Stimulated activated CD8-positive, alpha-beta memory T cell treated with anti-CD3 and anti-CD28 coated beads, Interleukin-7, amount 100 ng/mL, for 24 hours (primary cell): ENCODE data around the gene PRM2.

Experiments used
- DNase-seq: peaks from one replicate; pipeline ENCODE4 v3.0.0-alpha.2; 2020; ENCODE audit warnings: low read depth

PRM2 gene

DNA sequence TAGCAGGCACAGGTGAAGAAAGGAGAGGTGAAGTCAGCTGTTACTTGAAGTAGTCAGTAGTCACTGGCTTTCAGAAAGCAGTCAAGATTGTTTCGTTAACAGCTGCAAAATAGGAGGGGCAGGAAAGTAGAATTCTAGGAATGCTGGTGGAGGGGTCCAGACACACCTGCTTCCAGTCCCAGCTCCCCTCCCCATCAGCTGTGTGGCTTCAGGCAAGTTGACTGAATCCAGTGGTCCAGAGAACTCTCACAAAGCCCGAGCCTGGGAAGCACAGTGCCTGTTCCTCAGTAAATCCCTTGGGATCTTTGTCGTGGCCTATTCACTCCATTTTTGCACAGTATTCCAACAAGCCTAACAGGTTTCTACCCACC lies 15.7 kb downstream of the PRM2 start:
- DNase-seq, result no peak

DNA sequence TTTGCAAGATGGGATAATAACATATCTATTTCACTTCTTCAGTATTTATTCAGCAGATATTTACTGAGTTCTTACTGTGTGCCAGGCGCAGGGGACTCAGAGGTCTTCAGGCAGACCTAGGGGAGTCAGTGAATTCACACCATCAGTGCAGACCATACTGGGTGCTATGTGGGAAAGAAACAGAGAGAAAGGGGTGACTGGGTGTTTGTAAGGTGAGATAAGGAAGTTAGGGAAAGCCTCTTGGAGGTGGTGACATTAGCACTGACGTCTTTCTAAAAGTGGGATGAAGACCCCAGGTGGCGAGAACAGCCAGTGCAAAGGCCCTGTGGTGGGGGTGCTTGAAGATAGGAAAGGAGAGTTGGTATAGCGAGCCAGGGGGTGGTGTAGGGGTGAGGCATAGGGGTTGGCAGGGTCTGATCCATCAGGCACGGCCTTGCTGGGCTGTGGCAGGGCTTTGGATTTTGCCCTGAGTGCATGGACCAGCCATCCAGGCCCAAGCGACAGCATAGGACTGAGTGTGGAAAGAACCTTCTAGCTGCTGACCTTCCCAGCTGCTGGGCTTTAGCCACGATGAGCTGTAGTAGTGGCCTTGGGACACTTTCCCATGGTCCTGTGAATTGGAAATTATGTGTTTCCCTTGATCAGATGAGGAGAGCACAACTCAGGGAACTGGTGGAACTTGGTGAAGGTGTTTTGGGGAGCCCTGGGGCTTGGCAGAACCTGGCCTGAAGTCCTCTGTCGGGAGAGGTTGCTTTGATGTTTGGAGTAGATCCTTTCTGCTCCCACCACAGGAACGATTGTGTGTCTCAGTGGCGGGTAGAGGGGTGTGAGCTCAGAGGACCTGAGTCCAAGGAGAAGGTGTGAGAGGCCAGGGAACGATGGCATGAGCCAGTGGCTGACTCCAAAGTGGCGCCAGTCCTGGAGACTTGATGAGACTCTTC lies 16.4 kb downstream of the PRM2 start:
- no peak for DNase-seq

DNA sequence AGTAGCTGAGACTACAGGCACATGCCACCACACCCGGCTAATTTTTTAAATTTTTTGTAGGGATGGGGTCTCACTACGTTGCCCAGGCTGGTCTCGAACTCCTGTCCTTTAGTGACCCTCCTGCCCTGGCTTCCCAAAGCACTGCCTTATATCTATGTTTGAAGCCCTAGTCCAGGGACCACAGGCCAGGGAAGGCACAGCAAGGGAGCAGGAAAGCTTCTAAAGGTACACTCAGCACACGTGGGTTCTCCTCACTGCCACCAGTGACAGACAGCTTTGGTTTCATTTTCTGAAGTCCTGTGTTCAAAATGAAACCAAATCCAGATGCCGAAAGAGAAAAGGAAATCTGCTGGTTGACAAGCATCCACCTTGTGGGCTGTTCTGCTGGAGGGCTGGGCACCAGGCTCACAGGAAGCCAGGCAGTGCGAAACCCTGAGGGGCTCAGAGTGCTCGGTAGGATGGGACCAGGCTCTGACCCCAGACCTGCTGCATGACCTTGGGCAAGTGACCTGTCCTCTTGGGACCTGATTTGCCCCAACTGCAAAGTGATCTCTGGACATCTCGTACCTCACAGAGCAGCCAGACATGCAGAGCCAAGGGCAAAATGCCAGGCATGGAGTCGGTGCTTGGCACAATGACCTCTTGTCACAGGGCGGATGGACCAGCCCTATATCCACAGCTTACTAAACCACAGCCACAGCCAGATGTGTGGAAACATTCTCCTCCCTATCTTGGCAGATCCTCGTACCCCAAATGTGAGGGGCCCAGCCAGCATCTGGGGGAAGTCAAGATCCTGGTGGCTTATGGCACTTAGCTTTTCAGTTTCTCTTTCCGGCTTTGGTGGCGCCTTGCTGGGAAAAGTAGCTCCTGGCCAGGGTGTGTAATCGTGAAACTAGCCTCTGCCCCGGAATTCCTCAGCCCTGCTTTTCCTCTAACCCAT lies 17.5 kb downstream of the PRM2 start:
- DNase-seq, result no peak

DNA sequence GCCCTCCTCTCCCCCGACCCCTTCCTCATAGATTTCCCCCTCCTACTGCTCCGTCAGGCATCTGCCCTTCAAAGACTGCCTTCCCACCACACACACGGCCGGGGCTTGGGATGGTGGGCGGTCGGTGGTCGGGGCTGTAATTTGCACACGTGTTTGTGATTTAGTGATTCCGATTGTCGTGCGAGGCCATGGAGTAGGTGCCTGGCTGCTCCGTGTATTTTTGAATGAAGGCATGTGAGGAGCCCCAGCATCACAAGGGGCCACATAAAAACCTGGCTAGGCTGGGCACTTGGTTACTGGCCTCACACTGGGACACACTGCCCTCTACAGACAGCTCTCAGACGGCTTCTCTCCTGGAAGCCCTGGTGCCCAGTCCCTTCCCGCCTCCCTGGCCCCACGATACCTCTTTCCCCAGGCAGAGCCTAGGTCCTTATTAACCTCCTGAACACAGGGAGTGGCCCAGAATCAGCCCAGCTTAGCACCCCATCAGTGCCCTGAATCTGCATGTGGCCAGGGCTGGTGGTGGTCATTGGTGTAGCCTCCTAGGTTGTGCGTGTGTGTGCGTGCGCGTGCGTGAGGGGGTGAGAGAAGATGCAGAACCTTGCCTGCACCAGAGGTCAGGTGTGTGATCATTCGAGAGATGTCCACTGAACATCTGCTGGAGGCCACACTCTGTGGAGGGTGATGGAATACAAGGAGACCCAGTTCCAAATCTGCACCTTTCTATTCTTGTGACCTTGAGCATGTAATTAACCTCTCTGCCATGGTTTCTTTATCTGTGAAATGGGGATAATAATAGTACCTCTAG lies 18.9 kb downstream of the PRM2 start:
- no peak for DNase-seq

DNA sequence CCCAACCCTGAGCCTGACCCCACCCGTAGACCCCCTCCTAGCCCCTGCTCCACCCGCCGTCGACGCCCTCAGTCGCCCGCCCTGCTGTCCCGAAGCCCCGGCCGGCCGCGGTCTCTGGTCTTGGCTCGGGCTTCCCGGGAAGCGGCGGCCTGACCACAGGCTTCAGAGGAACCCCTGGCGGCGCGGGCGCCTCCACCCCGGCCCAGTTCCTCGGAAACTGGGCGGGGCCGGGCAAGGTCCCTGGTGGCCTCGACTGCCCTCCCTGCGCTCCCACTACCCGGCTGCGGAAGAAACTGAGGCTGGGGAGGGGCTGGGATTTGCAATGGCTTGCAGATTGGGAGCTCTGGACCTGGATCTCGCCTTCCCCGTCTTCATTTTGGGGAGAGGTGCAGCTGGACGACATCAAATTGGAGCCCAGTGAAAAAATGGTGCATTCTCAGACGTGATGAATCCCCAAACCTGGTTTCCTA lies 19.6 kb downstream of the PRM2 start:
- DNase-seq, result no peak

DNA sequence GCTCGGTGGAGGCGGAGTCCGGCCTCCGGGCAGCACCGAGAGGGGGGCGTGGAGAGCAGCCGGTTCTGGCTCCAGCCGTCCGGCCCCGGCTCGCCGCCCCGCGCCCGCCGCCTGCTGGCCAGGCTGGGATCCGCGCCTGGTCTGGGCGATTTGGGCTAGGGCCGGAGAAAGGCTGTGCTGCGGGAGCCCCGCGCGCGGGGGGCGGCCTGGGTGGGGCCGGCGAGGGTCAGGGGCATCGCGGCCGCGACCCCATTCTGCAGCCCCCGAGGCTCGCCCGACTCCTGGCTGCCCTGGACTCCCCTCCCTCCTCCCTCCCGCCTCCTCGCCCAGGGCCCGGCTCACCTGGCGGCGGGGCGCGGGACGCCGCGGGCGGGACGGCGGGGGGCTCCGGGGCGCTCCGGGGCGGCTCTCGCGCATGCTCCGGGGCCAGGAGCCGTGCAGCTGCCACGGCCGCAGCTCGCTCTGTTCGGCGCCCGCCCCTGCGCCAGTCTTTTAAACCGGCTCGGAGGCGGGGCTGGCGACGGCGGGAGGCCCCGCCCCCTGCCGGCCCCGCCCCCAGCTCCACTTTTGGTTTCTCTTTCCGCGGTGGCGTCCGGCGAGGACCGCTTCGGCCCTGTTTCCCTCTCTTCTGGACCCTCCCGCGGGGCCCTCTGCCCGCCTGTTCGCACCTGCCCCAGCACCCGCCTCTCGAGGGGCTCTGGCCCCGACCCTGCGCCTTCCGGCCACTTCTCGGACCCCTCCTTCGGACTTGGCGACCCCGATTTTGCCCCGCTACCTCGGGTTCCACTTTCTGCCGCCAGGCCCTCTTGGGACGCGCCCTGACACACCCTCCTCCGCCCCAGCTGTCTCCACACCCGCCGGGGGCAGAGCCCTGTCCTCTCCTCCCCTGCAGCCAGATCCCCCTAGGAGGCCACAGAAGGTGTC lies 20.3 kb downstream of the PRM2 start, which contains the start of gene SOCS1:
TSS of gene SOCS1 (minus strand) at position 468 of the 924 bp plus-strand sequence. CDS start 726 bp downstream, outside the sequence.
- peak; percentile 66 for DNase-seq

DNA sequence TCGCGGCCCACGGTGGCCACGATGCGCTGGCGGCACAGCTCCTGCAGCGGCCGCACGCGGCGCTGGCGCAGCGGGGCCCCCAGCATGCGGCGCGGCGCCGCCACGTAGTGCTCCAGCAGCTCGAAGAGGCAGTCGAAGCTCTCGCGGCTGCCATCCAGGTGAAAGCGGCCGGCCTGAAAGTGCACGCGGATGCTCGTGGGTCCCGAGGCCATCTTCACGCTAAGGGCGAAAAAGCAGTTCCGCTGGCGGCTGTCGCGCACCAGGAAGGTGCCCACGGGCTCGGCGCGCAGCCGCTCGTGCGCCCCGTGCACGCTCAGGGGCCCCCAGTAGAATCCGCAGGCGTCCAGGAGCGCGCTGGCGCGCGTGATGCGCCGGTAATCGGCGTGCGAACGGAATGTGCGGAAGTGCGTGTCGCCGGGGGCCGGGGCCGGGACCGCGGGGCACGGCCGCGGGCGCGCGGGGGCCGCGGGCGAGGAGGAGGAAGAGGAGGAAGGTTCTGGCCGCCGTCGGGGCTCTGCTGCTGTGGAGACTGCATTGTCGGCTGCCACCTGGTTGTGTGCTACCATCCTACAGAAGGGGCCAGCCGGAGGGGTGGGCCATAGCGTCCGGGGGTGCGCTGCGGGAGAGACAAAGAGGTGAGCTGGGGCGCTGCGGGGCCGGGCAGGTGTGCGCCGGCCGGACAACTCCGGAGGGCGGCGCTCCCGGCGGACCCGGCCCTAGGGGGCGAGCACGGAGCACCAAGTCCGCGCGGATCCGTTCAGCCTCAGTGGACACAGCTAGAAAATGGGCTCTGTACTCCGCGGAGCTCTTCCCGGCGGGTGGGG lies 21.2 kb downstream of the PRM2 start:
- no peak for DNase-seq

DNA sequence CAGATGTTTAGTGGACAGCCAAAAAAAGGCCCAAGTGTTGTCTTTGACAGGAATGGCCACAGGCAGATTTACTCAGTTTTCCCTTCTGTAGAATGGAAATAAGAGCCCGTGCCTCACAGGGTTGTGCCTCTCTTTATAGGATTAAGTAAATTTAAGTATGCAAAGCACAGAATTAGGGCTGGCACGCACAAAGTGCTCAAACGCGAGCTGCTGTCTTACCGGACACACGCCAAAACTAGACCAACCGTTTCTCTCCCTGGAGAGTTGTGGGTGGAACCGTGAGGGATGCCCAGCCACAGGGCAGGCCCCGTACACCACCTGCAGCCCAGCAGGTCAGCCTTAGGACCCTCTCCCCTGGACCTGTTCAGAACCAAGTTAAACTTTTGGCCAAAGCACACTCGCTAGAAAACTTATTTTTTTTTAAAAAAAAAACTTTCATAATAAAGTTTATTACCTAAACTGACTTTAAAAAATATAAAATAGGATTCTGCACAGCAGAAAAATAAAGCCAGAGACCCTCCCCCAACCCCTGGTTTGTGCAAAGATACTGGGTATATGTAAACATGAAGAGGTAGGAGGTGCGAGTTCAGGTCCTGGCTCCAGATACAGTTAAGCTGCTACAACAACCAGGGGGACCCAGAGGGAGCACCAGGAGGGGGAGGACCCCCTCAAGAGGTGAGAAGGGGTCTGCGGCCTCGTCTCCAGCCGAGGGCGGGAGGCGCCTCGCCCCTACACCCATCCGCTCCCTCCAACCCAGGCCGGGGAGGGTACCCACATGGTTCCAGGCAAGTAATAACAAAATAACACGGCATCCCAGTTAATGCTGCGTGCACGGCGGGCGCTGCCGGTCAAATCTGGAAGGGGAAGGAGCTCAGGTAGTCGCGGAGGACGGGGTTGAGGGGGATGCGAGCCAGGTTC lies 22.0 kb downstream of the PRM2 start:
- no peak for DNase-seq

DNA sequence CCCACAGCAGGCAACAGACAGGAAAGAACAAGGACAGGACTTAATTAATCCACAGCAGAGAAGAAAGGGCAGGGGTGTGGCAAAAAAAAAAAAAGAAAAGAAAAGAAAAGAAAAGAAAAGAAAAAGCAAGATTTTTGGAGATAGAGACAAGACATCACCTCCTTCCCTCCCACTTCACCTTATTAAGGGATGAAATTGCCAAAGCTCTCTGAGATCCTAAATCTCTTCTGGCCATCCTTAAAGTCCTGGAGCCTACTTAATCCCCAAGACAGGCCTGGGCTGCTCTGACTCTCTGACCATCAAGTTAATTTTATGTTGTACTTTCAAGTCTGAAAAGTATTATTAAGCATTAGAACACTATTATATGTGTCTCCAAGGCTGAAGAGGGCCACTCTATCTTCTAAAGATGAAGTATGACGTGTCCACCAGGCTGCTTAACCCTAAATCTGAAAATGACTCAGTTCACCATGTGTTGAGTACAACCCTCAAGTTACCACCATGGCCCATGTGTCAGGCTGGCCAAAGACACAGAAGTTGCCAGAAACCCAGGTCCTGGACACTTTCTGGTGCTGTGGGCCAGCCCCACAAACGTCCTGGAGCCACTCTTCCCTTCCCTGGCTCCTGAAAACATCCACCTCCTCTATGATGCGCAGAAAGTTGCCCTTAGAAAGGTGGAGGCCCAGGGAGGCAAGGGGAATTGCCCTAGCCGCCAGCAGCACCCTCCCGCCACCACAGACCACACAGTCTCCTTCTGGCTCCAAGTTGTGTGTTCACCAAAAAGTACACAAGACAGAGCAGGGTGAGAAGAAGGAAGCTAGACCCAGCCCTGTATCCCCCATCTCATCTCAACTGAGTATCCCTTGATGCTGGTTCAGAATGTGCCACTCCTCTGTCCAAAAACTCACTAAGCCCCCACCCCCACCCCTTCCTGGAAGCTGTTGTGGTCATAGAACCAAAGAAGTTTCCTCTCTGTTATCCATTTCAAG lies 23.0 kb downstream of the PRM2 start:
- DNase-seq, result no peak

DNA sequence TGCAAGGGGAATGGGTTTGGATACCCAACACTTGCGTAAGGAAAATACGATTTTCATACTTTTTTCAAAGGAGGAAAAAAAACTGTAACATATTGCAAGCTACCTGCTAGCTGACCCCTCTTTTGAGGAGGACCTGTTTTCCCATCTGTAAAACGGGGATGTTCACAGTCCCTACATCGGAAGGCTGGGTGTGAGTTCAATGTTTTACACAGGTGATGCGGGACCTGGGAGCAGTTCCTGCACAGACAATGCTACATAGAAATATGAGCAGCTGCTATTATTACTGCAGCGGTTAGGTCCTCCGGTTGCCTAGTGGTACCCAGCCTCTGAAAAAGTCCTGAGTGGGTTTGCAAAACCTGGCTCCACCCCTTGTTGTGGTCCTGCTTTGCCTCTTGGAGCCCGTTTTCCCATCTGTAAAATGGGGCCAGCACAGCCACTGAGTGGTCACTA lies 23.8 kb downstream of the PRM2 start:
- no peak for DNase-seq

DNA sequence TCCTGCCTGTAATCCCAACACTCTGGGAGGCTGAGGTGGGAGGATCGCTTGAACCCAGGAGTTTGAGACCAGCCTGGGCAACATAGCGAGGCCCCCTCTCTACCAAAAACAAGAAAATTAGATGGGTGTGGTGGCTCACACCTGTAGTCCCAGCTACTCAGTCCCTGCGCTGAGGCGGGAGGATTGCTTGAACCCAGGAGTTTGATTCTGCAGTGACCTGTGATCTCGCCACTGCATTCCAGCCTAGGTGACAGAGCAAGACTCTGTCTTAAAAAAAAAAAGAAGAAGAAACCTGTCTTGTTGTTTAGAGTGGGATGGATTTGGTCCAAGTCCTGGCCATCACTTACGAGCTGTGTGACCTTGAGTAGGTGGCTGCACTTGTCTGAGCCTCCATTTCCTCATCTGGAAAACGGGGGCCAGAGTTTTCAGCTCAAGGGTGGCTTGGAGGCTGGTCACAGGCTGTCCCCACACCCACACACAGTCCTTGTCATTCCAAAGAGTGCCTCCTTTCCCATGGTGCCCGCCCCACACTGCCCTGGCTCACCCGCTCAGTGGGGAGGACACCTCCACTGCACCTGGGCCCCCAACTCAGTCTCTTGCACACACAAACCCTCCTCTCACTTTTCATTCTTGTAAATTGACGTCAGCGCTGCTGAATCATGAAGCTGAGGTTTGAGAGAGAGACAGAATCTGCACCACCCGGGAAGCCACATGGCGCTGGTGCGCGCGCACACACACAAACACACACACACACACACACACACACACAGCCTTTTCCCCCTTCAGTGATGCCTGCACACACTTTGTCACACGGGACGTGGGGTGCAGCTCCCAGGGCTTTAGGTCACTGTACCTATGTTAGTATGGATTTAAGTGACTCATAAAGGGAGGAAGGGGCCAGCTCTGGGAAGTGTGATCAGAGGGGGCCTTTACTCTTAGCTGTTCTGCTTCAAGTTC lies 24.5 kb downstream of the PRM2 start:
- DNase-seq, result peak; percentile 66

DNA sequence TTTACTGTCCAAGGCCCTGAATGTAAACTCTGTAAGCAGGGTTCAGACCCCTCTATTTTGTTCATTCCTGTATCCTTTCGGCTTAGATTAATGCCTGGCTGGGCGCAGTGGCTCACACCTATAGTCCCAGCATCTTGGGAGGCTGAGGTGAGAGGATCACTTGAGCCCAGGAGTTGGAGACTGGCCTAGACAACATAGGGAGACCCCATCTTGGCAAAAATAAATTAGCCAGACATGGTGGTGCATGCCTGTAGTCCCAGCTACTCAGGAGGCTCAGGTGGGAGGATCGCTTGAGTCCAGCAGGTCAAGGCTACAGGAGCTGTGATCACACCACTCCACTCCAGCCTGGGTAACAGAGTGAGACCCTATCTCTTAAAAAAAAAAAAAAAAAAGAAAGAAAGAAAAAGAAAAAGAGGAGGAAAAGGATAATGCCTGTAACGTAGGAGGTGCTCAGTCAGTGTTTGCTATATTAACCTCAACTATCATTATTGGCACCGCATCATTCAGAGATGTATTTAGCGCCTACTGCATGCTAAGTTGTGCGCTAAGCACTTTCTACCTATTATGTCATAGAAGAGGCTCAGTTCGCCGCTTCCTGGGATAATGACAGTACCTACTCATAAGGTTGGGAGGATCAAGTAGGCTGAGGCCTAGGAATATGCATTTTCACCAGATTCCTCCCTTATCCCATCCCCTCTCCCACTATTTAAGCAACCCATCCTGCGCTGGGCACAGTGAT lies 25.3 kb downstream of the PRM2 start:
- DNase-seq, result no peak

DNA sequence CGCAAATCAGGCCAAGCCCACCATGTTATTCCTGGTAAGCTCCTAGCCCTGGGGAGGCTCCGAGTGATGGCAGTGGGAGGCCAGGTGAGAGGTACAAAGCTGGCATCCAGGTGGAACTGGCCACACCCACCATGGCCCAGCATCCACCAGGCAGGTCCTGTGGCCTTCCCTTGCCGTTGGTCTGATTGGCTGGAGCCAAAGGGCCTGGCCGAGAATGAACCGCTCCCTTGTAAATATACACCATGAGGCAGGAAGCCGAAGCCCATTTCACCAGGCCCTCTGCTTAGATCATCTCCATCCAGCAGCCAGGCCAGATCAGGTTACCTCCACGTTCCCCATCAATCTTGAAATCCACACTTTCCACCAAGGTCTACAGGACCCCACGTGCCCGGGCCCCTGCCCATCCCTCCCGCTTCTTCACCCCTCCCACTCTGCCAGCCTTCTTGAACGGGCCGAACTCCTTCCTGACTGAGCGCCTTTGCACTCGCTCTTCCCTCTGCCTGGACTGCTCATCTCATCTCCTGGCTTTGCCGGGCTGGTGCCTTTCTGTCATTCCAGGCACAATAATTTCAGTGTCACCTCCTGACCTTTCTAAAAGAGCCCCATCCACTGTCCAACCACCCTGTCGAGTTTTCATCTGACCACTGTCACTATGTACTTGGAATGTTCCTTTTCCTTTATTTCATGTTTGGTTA lies 26.0 kb downstream of the PRM2 start:
- no peak for DNase-seq

DNA sequence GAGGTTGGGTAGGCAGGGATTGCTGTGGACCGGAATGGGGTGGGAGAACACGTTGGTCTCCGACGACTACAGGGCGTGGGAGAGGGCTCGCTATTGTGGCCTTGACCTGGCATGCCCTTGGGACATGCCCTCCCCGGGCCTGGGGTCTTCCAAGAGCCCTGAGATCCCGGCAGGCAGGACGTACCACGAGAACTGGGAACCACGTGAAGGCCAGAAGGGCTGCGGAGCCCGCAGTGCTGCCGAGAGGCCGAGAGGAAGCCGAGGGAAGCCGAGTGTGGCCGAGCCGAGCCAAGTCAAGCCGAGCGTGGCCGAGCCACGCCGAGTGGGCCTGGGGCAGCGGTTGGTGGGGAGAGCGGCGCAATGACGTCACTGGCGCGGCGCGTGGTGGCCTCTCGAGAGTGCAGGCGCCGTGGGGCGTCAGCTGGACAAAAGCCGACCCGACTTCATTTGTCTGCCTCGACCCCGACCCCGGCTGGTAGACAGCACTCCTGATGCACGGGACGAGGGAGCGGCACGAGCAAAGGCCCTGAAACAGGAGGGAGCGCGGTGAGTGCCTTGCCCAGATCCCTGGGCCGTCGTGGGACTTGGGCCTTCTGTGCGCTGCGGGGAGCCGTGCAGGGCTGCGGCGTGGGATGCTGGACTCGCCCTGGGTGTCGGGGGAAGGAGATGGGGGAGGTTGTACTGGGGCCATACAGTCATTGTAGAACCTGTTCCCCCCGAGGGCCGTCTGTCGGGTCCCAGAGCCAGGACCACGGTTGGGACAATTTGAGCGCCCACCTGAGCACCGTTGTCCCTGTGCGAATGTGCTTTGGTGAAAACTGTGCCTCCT lies 26.8 kb downstream of the PRM2 start:
- no peak for DNase-seq
